GM21619 (cell line): ENCODE results near the gene AP2A2.

Source experiments
- ATAC-seq: cut with Tn5 transposase; IDR thresholded peaks from one replicate; pipeline ENCODE4 v1.9.1; 2021; ENCODE audit not compliant: unreplicated experiment

The AP2A2 gene

DNA sequence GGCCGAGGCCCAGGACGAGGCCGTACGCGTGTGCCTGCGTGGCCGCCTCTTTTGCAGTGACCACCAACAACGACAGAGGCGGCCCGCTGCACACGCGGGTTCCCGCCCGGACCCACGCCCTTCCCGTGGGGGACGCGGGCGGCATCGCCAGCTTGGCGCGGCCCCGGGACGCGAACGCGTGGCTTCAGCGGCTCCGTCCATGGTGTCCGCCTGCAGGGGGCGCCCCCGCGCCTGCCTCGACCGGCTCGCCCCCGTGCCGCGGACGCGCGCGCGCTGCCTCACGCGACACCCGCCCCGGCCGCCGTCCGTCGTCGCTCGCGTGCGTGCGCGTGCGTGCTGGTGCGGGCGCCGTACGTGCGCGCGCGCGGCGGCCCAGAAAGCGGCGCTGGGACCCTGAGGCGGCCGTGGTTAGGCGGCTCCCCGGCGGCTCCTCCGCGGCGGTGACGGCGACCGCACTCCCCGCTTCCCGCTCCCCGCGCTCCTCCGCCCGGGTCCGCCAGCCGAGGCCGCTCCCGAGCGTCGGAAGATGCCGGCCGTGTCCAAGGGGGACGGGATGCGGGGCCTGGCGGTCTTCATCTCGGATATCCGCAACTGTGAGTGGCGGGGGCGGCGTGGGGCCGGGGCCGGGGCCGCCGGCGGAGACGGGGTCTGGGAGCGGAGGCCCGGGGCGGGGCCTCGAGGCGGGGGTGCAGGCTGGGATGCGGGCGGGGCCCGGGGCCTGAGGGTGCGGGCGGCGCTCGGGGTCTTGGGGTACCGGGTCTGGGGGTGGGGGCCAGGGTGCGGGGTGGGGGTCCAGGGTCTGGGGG lies at the start of gene AP2A2:
Gene AP2A2 (plus strand): TSS at position 375 of the 806 bp plus-strand sequence. CDS start 152 bp downstream, at position 527.
- ATAC-seq = peak; percentile 53

DNA sequence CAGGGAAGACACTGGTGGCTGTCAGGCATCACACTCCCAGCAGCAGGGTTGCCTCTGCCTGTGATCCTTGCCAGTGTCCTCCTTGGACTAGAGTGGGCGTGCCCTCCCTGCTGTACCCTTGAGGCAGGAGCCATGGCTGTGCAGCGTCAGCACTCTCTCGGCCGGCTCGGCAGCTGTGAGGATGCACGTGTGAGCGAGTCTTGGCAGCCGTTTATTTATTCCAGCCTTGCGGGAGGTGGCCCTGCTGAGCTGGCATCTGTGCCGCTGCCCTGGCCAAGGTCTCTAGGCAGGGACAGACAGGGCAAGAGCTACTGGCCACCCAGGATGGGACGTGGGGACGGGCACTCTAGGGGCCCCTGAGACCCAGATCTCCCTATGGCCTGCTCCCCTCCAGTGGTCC lies 49.1 kb upstream of the AP2A2 start:
- ATAC-seq = no peak

DNA sequence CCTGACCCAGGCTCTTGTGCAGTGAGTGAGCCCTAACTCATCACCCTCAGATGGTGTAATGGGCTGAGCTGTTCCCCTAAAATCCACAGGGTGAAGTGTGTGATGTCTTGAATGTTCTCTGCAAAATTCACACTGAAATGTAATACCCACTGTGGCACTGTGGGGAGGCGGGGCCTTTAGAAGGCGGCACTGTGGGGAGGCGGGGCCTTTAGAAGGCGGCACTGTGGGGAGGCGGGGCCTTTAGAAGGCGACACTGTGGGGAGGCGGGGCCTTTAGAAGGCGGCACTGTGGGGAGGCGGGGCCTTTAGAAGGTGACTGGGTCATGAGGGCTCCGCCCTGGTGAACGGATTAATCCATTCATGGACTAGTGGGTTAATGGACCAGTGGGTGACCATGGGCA lies 48.1 kb upstream of the AP2A2 start:
- no peak for ATAC-seq

DNA sequence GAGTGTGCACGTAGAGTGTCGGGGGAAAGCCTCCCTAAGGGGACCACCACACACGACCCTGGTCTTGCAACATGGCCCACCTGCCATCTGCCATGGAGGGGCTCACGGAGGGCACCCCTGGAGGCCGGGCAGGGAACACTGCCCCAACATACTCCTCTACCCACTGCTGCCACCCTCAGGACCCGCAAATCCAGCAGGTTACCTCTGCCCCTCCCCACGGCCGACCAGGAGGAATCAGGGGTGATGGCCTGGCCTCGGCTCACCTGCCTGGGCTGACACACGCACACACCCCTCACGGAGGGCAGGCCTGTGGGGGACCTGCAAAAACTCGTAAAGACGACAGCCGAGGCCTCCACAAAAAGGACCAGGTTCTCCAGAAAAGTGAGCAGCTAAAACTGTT lies 45.2 kb upstream of the AP2A2 start:
- ATAC-seq = no peak

DNA sequence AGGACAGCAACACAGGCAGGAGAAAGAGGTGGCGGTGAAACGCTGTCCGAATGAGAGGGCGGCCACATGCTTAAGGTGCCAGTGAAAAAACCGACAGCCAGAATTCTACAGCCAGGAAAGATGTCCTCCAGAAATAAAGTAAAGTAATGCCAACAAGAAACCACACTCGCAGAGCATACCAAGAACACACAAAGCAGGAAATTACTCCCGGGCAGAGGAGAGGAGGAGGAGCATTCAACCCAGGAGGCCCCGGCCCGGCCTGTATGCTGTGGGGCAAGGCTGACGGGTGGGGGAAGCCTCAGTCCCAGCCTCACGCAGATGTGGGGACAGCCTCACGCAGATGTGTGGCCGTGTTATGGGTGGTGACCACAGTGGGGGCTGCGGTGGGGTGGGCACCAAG lies 43.1 kb upstream of the AP2A2 start:
- ATAC-seq = no peak

DNA sequence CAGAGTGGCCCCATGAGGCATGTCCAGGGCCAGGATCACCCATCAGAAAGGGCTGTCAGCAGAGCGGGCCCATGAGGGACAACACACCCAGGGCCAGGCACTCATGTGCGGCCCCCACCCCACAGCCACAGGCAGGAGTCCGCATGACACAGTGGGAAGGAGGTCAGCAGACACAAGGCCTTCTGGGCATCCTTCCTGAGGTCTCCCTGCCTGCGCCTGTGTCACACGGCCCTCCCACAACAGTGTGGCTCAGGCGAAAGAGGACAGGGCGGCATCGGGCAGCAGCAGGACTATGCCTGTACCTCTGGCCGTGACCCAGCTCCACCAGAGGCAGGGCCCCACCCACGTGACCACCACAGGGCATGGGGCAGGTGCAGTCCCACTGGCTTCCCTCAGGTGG lies 42.1 kb upstream of the AP2A2 start:
- ATAC-seq = no peak

DNA sequence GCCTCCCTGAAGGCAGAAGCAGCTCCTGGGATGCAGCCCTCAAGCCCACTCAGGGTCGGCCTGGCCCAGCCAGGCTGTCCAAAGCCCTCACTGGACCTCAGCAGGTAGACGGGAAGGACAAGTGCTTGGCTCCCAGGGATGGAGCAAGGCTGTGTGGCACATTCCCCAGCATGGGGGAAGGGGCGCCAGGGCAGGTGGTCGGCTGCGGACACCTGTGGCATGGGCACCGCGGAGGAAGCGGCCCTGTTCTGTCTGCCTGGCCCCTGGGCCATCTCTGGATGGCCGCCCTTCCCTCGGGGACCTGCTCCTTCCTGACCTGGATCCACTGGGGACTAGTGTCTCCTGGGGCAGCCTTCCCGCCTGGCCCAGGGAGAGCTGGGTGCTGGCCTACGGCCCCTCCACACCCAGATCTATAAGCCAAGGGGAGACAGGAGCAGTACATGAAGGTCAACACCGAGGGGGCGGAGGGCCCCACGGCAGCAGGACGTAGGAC lies 41.0 kb upstream of the AP2A2 start:
- ATAC-seq = no peak

DNA sequence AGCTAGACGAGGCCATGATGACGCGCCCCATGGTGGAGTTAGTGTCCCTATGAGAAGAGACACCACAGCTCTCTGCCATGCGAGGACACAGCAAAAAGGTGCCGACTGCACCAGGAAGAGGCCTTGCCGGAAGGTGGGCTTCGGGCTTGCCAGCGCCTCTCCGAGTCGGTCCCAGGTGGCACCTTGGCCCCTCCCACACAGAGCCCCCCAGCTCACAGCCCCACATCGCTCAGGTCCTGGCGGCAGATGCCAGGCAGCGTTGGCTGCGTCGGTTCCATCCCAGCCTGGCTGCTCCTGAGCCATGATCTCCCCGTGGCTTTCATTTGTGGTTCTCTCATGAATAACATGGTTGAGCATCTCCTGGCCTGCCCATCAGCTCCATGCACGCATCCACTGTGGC lies 39.1 kb upstream of the AP2A2 start:
- no peak for ATAC-seq

DNA sequence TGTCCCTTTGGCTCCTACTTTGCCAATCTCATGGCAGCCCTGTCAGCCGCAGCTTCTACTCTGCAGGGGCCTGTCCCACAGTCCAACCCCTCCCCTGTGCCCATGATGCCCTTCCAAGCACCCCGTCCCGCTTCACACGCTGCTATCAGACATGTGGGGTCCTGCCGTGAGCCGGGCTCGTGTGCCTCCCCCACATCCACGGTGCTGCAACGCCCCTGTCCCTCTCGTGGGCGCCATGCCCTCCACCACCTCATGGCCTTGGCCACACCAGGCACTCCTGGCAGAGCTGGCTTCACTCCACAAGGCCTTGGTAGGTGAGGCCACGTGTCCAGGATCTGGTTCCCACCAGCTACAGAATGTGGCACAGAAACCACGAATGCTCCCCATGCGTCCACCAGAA lies 38.1 kb upstream of the AP2A2 start:
- no peak for ATAC-seq

DNA sequence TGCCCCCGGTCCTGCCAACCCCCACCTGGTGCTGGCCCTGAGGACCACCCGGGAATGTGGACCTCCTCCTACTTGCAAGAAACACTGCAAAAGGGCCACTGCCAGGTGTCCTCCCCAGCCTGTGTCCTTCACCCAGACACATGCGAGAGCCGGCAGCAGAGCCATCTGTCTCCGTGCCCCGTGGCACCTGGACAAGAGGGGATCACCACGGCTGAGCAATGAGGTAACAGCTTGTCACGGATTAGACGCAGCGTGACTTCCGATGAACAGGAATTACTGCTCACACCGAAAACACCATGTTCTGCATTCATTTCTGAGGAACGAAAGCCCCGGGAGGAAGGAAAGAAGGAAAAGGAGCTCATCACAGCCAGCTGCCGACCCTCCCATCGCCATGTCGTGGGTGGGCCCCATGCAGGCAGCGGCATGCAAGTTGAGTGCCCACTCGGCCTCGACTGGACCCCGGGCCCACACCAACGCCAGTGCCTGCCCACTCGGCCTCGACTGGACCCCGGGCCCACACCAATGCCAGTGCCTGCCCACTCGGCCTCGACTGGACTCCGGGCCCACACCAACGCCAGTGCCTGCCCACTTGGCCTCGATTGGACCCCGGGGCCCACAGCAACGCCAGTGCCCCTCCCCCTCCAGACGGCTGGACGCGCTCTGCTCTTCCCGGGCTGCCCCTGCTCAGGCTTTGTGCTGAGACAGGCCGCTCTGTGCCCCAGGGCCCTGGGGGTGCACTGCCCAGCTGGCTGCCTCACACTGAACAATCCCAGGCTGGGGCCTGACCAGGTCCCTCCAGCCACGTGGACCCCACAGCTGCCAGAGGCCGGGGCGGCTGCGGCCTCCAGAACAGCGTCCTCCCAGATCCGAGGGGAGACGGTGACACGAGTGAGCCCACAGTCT lies 37.1 kb upstream of the AP2A2 start:
- ATAC-seq = no peak

DNA sequence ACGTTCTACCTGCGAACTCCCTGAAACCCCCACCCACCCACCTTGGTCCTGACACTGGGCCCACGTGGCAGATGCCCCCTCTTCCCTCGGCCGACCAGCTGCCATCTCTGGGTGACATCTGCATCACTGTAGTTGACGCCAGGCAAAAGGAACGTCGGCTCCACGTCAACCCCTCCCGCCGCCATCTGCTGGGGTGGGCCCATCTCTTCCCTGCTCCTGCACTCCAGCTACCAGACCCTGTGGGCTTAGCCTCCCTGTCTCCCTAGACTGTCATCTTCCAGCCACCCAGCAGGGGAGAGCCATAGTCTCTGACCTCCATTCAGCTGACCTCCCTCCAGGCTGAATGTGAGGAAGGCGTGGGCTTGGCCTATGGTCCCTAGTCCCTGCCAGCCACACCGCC lies 36.4 kb upstream of the AP2A2 start:
- ATAC-seq = no peak

DNA sequence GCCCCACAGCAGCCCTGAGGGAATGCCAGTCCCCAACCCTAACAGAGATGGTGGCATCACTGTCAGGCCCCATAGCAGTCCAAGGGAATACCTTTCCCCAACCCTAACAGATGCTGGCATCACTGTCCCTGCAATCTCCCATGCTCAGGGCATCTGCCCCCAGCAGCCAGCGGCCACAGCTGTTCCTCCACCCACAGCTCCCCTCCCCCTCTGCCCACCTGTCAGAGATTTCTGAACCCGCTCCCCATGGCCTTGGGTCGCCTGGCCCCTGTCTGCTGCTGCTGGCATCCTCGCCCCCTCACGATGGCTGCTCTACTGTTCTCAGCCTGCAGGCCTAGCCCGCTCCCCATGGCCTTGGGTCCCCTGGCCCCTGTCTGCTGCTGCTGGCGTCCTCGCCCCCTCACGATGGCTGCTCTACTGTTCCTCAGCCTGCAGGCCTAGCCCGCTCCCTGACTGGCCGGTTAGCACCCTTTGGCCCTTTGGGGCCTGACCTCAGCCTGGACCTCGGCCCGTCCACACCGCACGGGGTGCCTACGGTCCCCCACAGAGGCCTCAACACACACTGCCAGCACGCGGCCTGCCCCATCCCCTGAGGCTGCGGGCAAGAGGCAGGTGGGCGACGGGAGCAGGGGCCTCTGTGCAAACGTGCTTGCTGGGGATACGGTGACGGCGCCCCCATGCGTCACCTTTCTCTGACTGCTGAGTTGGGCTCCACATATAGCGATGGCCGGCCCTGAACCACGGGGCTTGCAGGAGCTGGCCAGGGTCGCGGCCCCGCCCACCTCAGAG lies 35.8 kb upstream of the AP2A2 start:
- ATAC-seq = no peak

DNA sequence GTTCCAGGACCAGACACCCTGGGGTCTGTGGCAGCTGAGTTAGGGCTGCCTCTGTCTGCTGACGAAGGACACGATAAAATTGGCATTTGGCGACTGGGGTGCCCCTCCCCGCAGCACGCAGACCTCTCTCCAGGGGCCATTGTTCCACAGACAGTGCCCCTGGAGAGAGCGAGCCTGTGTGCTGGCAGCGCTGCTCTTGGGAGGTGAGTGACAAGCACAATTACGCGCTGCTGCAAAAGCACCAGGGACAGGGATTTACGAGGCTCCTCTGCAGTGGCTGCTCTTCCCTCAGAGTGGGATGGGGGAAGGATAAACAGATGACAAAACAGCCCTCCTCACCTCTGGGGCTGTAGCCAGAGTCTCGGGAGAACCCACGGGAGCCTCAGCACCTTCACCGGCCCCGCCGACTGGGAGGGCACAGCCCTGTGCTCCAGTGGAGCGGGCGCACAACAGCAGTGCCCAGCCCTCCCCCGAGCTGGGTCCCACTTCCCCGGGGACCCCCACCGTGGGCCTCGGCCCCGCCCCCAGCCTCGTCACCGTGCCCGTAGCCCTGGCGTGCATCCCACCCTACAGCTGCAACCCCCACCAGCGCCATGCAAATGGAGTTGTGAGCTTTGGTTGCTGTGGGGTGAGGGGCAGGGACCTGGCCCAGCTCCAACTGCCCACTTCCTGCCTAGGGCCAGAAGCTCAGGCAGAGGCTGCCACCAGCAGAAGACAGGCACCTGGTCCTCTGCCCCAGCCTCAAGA lies 34.7 kb upstream of the AP2A2 start:
- ATAC-seq = no peak

DNA sequence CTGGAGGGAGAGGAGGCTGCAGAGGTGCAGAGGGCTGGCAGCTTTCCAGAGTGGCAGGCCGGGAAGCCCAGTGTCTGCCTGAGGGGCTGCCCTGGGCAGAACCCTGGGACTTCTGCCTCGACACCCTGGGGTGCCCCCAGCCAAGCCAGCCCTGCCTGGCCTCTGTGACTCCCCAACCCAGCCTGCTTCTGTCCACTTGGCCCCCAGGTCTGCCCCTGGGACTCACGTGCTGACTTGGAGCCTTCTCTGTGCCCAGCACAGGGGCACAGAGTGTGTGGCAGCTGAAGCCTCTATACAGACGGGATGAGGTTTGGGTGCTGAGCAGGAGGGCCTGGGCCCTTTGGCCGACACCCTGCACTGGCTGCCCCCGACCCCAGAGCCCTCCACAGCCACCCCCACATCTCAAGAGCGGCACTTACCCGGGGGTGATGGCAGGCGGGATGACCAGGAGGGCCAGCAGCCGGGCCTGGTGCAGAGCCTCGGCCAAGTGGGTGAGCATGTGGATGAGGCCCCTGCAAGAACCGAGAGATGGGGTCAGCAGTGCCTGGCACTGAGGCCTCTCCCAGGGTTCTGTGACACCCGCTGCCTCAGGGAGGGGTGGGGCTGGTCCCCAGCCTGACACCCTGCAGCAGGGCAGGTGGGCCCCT lies 32.5 kb upstream of the AP2A2 start:
- no peak for ATAC-seq

DNA sequence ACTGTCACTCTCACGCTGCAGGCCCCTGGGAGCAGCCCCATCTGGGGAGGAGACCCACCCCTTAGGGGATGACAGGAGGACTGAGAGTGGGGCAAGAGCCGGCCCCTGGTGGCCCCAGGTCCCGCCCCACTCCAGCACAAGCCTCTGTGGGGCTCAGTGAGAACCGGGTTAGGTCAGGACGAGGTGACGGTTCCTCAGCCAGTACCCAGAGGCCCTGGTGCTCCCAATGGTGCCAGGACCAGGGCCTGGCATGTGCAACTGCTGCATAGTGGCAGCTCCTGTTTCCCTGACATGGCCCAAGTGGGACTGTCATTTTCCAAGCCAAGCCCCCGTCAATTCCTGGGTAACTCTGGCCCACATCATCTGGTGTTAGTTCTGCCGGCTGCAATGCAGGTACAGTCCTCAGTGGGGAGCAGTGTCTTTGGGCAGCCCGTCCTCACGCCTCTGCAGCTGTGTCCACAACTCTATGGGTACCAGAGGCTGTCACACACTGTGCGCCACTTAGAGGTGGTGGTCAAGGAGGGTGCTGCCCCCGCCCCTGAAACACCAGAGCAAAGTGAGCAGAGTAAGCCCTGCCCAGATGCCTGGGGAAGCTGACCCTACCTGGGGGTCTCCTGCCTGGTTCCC lies 31.0 kb upstream of the AP2A2 start:
- no peak for ATAC-seq

DNA sequence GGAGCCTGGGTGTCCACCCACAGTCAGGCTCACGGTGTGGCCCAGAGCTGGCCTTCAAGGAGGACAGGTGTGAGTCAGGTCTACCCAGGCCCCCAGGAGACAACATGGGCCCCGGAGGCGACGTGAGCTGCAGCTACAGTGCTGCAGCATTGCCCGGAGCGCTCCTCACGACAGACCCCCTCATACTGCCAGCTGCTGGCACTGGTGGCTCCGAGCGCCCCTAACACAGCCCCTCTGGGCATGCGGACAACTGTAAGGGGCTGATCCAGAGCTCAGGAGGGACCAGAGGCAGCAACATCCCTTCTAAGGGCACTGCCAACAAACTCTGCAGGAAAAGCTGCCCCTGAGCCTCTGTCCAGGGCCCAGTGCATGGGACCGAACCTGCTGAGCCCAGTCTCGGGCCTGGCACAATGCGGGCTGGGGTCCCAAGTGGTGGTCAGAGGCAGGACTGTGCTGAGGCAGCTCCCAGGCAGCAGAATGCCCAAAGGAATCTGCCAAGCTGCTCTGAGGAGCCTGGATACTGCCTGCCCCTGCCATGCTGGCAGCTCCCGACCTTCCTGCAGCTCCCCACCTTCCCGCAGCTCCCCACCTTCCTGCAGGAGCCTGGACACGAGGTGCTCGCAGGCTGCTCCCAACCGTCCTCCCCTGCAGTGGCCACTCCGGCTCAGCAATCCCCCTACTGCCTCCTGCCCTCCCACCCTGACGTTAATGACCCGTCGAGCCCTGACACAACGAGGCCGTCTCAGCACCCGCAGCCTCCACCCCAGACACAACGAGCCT lies 30.1 kb upstream of the AP2A2 start:
- no peak for ATAC-seq

DNA sequence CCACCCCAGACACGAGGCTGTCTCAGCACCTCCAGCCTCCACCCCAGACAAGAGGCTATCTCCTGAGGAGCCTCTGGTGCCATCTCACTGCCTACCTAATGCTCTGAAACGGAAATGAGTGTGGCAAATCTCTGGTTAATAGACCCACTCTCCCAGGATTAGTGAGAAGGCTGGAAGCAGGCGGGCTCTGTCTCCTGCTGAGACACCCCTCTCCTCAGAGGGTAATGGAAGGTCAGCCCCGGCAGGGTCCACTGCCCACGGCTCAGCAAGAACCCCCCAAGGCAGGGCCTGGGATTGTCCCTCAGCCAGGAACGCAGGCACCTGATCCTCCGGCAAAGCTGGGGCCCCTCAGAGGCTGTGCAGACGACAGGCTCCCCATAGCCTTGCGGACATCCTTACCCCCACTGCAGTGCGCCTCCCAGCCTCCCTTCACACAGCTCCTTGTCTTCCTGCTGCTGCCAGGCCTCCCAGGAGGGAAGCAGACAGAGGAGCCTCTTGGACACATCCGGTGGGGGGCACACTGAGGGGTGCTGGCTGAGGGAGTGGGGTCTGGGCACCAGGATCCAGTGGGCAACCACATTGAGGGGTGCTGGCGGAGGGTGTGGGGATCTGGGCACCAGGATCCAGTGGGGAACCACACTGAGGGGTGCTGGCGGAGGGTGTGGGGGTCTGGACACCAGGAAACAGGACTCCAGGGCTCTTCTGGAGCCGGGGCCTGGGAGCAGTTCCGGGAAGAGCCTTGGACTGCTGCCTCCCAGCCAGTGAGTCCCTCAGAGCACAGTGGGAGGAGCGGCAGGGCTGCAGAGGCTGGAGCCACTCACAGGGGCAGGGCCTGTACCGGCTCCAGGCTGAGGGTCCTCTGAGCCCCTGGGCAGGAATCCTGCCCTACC lies 28.2 kb upstream of the AP2A2 start:
- no peak for ATAC-seq

DNA sequence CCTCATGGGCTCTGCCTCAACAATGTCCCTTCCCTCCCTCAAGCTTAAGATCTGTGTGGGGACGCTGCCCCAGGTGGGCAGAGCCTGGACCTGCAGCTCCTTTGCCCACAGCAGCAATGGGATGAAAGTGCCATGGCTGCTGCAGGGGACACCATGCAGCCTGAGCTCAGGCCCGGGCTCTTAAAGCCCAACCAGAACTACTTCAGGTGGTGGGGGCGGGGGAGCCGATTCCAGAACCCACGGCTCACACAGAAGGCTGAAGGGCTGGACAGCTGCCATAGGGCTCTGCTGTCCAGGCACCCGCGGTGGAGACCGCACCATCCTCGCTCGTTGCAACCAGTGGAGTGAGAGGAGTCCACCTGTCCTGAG lies 27.5 kb upstream of the AP2A2 start:
- ATAC-seq = no peak
